Keratinocyte (primary cell): Measurements from ENCODE around the gene UGT8. TPM values are rescaled to one million over a fixed set of nuclear protein-coding genes. Genes with fewer than 3 reads are reported as not detected.

Experiments used
- DNase-seq: peaks from one replicate; pipeline ENCODE4 v3.0.0-alpha.2; 2011; ENCODE audit warnings: low read depth, missing footprints, low spot score
- FAIRE-seq: peaks from 2 replicates; lab custom pipeline; 2011; peaks lifted over from hg19 to GRCh38; lab: Jason Lieb, UNC
- H2AFZ ChIP-seq: 2 replicates; pipeline ENCODE4 v1.6.0; 2012; ENCODE audit warnings: low read length, control low read depth, inconsistent platforms; ENCODE audit not compliant: control insufficient read depth
- H3K27ac ChIP-seq: 2 replicates; pipeline ENCODE4 v1.5.1; 2011; ENCODE audit warnings: low read length; ENCODE audit not compliant: control insufficient read depth, insufficient read depth
- H3K27me3 ChIP-seq: 3 replicates; pipeline ENCODE4 v1.6.0; 2011; ENCODE audit warnings: low read length; ENCODE audit not compliant: control insufficient read depth, insufficient read depth; ENCODE audit errors: extremely low read depth
- H3K36me3 ChIP-seq, 2 experiments: 2 replicates in 1 of 2; 3 replicates in 1 of 2; pipeline ENCODE4 v1.5.1; 2011; ENCODE audit warnings: low read length in 2 of 2, mild to moderate bottlenecking in 1 of 2; ENCODE audit not compliant: control insufficient read depth in 2 of 2, insufficient read depth in 2 of 2; ENCODE audit errors: extremely low read depth in 1 of 2
- H3K4me1 ChIP-seq: 3 replicates; pipeline ENCODE4 v1.5.1; 2011; ENCODE audit warnings: low read length; ENCODE audit not compliant: control insufficient read depth, insufficient read depth; ENCODE audit errors: extremely low read depth
- H3K4me2 ChIP-seq: 3 replicates; pipeline ENCODE4 v1.6.0; 2011; ENCODE audit warnings: low read depth, low read length; ENCODE audit not compliant: control insufficient read depth, insufficient read depth; ENCODE audit errors: extremely low read depth
- H3K4me3 ChIP-seq, 3 experiments: fragments of 200-600 bp in 1 of 3; sonication (generic) in 1 of 3; 2 replicates in 2 of 3; 3 replicates in 1 of 3; pipeline ENCODE4 v1.5.1; 2011 to 2016; ENCODE audit warnings: low read length in 3 of 3, mild to moderate bottlenecking in 3 of 3, control low read depth in 2 of 3, inconsistent platforms in 1 of 3, low read depth in 1 of 3, mixed read lengths in 1 of 3, mixed run types in 1 of 3, moderate library complexity in 1 of 3; ENCODE audit not compliant: control insufficient read depth in 2 of 3, insufficient read depth in 2 of 3; ENCODE audit errors: extremely low read depth in 1 of 3
- H3K79me2 ChIP-seq: 2 replicates; pipeline ENCODE4 v1.6.0; 2012; ENCODE audit warnings: low read length; ENCODE audit not compliant: control insufficient read depth, insufficient read depth
- H3K9ac ChIP-seq: 3 replicates; pipeline ENCODE4 v1.6.0; 2011; ENCODE audit warnings: low read length; ENCODE audit not compliant: control insufficient read depth, insufficient read depth; ENCODE audit errors: extremely low read depth
- H3K9me1 ChIP-seq: 3 replicates; pipeline ENCODE4 v1.6.0; 2011; ENCODE audit warnings: low read length; ENCODE audit not compliant: control insufficient read depth, insufficient read depth; ENCODE audit errors: extremely low read depth
- H3K9me3 ChIP-seq: 2 replicates; pipeline ENCODE4 v1.5.1; 2012; ENCODE audit warnings: low read depth, low read length; ENCODE audit not compliant: control insufficient read depth
- H4K20me1 ChIP-seq: 3 replicates; pipeline ENCODE4 v1.6.0; 2011; ENCODE audit warnings: low read length; ENCODE audit not compliant: control insufficient read depth, insufficient read depth; ENCODE audit errors: extremely low read depth
- CTCF ChIP-seq, 3 experiments: IDR thresholded peaks in 1 of 3; conservative IDR thresholded peaks in 1 of 3; optimal IDR thresholded peaks in 1 of 3; 2 replicates in 2 of 3; 3 replicates in 1 of 3; pipeline versions ENCODE3 to v1.5.1; 2011; ENCODE audit warnings: low read length in 3 of 3, mild to moderate bottlenecking in 3 of 3, moderate library complexity in 2 of 3, control low read depth in 1 of 3, inconsistent platforms in 1 of 3; ENCODE audit not compliant: insufficient read depth in 2 of 3; ENCODE audit errors: extremely low read depth in 1 of 3
- EZH2 ChIP-seq: IDR thresholded peaks from one replicate; pipeline ENCODE4 v1.6.1; 2012; ENCODE audit warnings: inconsistent platforms, mild to moderate bottlenecking, low read length, moderate library complexity
- dilution Hi-C: fragments of 300-500 bp; cut with MboI; formaldehyde crosslinking; loops from one replicate; pipeline ENCODE4 v1.7.0; 2020; ENCODE audit warnings: low sequenced_read_pairs; ENCODE audit not compliant: extremely low pct_ligation_motif_present
- polyA plus RNA-seq, 5 experiments: library from polyadenylated mRNA; depleted of rRNA in 3 of 5; stranded (reverse) in 3 of 5; stranded (forward) in 1 of 5; unstranded in 1 of 5; fragments of >200 nt; gene quantifications; 1 replicate in 1 of 5; 2 replicates in 3 of 5; 3 replicates in 1 of 5; pipeline versions ENCODE4 v1.2.1 to v1.2.3, GENCODE V29; 2011 to 2012; ENCODE audit warnings: missing spikeins in 2 of 5, low read depth in 1 of 5, low replicate concordance in 1 of 5

UGT8 gene
- polyA plus RNA-seq, 1 donor (not counting 4 experiments of a cell fraction or from before 2014, with no cell fraction given): 1.7 TPM

GRCh38 chr4:114595207-114595606 is 3.4 kb upstream of the UGT8 start:
- H2AFZ ChIP-seq: no peak overlapping the region
- no peaks in the 10 kb centered on the region for H3K9me1 ChIP-seq
- H3K4me2 ChIP-seq: no peak overlapping the region
- peaks cover 25% of the 10 kb centered on the region for H3K27me3 ChIP-seq
- no peaks in the 10 kb centered on the region for H3K36me3 ChIP-seq
- no peaks in the 10 kb centered on the region for H3K9me3 ChIP-seq
- no peaks in the 10 kb centered on the region for H4K20me1 ChIP-seq
- no peak overlapping the region for H3K27ac ChIP-seq
- TF ChIP-seq EZH2: no peak
- no peak for TF ChIP-seq CTCF (optimal IDR thresholded peaks at IDR 0.05 in 1 of 3, IDR thresholded peaks at IDR 0.05 in 1 of 3, conservative IDR thresholded peaks at IDR 0.05 in 1 of 3; ENCODE audit: extremely low read depth in 1 of 3, insufficient read depth in 2 of 3, low read length in 3 of 3)
- dilution Hi-C loops: no loop called here
- H3K4me1 ChIP-seq: peaks cover 7% of the 10 kb centered on the region
- FAIRE-seq (no peak), DNase-seq (no peak)
- no peak overlapping the region for H3K9ac ChIP-seq
- H3K79me2 ChIP-seq: no peaks in the 10 kb centered on the region
- H3K4me3 ChIP-seq: no peak overlapping the region

- Histone ChIP-seq H3K36me3 (no peaks in the 10 kb centered on the region), H3K4me3 (no peak overlapping the region), H4K20me1 (no peaks in the 10 kb centered on the region), H3K4me1 (peaks cover 7% of the 10 kb centered on the region), H2AFZ (no peak overlapping the region), H3K79me2 (no peaks in the 10 kb centered on the region), H3K9ac (no peak overlapping the region), H3K27ac (no peak overlapping the region), H3K9me3 (no peaks in the 10 kb centered on the region), H3K27me3 (peaks cover 27% of the 10 kb centered on the region), H3K4me2 (no peak overlapping the region), H3K9me1 (no peaks in the 10 kb centered on the region)
- dilution Hi-C loops: no loop called here
- TF ChIP-seq CTCF (optimal IDR thresholded peaks at IDR 0.05 in 1 of 3, IDR thresholded peaks at IDR 0.05 in 1 of 3, conservative IDR thresholded peaks at IDR 0.05 in 1 of 3; ENCODE audit: extremely low read depth in 1 of 3, insufficient read depth in 2 of 3, low read length in 3 of 3): no peak
- no peak for TF ChIP-seq EZH2
- no peak for FAIRE-seq
- DNase-seq: no peak
These were observed 2.7 kb upstream of the UGT8 start for GRCh38 chr4:114595921-114596320.
